NCI-H748 treated with DMSO at 0.1 percent for 48 hours (cell line): ENCODE data around the gene GTF2A1L.
"Not testable (repeated sequence)": the region's sequence is repeated elsewhere in the genome, so short reads cannot be mapped to it uniquely, and the experiment has no call there.

Experiments used
- DNase-seq: peaks from one replicate; lab custom pipeline; 2025; lab: John Stamatoyannopoulos, UW

The GTF2A1L gene

DNA sequence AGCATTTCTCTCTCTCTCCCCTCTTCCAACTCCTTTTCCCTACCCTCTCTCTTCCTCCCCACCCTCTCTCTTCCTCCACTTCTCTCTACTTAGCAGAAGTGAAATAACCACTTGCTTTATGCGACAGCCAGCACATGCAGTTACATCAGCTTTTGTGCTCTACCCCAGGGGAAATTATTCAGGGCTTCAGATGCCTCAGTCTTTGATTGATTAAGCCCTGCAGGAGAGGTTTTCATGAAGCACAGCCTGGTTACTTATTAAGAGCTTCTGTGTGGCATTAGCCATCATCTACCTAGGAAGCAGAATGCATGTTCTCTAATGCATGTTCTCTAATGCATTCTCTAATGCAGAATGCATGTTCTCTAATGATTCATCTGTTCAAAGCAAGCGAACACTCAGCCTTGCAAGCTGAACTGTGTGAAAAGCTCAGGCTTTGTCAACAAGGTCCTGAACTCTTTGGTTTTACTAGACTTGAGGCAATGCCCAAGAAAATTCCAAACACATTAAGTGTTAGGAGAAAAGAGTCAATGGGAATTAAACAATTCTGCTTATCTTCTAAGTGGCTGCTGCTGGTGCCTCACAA is 81.8 kb downstream of the GTF2A1L start:
- no peak for DNase-seq

DNA sequence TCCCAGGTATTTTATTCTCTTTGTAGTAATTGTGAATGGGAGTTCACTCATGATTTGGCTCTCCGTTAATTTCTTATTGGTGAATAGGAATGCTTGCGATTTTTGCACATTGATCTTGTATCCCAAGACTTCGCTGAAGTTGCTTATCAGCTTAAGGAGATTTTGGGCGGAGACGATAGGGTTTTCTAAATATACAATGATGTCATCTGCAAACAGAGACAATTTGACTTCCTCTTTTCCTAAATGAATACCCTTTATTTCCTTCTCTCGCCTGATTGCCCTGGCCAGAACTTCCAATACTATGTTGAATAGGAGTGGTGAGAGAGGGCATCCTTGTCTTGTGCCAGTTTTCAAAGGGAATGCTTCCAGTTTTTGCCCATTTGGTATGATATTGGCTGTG is 86.0 kb downstream of the GTF2A1L start:
- not testable (repeated sequence) for DNase-seq

DNA sequence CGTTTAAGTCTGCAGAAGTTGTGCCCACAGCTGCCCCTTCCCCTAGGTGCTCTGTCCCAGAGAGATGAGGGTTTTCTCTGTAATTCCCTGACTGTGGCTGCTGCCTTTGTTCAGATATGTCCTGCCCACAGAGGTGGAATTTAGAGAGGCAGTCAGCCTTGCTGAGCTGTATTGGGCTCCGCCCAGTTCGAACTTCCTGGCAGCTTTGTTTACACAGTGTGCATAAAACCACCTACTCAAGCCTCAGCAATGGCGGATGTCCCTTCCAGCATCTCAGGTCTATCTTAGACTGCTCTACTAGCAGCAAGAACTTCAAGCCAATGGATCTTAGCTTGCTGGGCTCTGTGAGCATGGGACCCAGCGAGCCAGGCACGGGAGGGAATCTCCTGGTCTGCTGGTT is 89.8 kb downstream of the GTF2A1L start:
- DNase-seq: no peak

DNA sequence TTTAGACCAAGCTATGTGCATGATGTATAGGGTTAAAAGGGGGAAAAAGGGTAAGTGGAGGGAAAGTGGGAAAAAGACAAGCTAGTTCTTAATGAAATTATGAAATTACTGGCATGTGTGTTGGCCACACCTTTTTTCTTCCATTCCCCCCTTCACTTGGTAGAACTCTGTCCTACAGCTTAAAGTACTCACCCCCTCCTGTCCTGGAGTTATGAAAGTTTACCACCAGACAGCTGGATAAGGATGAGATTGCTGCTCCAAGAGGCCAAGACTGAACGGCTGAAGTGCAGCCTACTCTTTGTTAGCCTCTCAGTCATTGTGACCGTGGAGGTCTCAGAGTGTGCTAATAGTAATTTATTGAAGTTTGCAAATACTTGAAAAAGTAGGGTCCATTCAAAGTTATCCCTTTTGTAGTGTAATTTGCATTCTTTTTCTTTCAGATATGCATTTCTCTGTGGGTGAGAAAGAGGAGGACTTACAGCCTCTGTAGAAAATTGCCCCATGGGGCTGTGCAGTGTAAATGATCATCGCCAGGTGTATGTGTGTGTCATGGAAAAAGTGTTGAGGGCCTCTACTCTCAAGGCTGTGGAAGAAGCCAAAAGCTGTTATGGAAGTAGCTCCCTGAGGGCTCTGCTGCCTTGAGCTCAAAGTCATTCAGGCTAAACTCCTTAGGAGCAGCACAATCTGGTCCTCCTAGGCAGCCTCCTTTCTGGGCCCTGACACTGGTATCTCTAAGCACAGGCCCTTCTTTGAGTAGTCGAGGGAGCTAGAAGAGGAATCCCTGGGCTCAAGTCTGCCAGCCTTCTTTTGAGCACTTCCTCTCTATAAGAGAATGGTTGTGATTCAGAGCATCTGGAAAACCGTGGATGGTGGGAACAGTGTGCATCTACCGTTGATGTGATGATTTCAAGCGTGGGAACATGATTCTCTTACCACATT is 91.7 kb downstream of the GTF2A1L start:
- DNase-seq: no peak

DNA sequence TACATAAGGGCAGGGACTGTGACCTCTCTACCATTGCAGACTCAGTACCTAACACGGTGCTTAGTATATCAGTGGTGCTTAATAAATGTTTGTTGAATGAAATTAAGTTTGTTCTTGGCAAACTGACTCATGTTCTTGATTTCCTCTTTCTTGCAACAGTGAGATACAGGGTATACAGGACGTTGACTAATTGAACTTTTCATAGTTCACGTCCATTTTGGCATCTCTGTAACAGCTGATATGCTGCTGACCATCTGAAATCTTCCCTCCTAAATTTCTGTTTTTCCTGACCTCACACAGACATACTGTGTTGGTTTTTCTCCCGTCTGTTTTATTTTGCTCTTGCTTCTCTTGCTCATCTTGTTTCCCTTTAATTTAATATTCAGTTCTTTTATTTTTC is 93.7 kb downstream of the GTF2A1L start:
- no peak for DNase-seq

DNA sequence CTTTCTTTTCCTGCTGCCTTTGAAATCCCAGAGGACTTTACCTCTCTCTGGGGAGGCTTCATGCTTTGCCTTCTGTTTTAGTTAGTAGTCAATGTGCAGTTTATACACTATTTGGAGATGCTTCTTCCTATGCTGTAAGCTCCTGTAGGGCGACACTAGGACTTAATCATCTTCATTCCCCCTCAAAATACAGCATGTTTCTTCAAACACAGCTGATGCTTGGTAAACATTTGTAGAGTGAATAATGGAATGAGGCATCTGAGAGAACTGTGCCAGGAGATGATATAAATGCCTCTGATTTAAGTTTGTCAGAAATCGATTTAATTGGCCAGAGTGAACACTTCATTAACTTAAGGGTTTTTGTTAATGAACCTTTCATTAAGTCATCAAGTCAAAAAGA is 94.5 kb downstream of the GTF2A1L start:
- DNase-seq: no peak

DNA sequence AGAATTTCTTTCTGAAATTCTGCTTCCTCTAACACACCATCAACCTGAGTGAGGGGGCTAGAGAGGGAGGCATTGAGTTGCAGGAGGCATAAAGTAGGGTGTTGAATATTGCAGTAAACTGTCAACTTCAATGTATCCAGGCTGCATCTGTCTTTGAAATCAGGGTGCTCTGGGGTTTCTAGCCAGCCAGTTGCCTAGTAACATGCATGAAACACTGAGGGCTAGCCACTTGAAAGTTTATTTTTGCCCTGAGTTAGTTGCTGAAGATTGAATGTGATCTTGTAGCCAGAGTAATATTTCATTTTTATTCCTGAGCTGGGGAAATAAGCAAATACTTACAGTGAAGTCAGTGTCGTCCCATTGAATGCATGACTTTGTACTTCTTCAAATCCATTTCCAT is 96.0 kb downstream of the GTF2A1L start:
- no peak for DNase-seq

DNA sequence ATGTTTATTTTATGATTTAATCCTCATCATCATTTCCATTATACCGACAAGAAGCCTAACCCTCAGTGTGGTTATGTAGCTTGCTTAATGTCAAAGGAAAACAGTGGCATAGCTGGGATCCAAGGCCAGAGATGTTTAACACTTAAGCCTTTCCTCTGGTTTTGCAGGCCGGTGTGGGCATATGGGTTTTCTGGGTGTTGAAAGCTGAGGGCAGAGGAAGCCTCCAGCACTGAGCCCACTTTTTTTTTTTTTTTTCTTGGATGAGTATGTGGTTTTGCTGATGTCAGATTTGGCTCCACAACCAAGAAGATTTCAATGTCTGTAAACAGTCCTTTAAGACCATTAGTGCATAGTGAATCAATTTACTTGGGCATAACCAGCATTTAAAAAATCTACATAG is 96.6 kb downstream of the GTF2A1L start:
- no peak for DNase-seq

DNA sequence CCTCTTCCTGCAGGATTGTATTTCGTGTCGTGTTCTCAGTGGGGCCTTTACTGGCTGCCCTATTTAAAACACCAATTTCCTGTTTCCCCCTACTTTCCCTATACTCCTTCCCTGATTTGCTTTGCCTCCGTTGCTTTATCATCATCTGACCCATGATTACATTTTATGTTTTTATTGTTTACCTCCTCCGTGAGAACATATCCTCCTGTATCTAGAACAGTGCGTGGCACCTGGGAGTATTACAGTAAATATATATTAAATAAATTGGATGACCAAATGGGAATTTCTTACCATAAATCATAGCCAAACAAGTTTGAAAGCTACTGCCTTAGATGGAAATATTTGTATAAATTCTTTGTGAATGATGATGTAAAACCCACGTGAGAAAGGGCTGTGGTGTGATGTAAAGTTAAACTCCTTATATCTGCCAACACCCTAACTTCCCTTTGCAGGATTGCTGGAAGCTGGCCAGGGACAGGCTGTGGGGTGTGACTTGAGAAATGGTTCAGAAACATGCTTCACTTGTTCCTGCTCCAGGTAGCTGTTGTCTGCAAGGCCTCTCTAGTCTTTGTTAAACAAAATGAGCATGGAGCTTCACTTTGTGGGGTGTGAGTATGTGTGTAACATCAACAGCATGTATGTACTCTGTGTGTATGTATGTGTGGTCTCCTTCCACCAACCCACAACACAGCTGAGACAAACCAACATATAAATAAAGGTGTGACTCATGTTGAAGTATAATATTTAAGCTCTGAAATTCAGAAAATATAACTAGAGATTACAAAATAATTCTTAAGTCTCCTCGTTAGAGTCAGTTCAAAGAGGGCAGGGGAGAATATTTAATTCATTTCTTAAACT is 97.6 kb downstream of the GTF2A1L start:
- DNase-seq: no peak

DNA sequence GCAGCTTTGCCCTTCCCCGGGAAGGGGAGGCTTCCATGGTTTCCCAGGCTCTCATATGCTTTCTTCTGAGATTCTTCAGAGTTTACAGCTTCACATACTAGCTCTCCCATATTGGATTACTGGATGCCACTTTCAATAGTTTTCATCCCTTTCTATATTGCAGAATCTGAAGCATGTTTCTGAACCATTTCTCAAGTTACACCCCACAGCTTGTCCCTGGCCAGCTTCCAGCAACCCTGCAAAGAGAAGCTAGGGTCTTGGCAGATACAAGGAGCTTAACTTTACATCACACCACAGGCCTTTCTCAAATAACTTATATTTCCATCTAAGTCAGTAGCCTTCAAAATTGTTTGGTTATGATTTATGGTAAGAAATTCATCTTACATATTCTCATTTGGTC is 98.3 kb downstream of the GTF2A1L start:
- no peak for DNase-seq

DNA sequence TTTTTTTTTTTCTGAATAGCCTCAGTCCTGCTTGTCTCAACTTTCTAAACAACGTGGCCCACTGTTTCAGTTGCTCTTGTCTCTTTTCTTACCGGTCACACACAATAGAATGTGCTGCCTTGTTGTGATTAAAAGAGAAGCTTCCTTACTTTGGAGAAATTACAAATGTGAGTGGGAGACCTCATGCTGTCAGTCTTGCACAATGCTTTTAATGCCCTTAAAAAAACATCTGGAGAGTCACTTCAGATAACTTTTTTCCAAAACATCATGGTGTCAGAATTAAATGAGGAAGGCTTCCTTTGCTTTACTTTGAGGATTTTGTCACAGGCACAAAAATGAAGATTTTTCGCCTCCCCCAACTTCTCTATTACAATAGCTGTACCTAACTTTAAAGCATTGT is 100.2 kb downstream of the GTF2A1L start:
- DNase-seq: no peak

DNA sequence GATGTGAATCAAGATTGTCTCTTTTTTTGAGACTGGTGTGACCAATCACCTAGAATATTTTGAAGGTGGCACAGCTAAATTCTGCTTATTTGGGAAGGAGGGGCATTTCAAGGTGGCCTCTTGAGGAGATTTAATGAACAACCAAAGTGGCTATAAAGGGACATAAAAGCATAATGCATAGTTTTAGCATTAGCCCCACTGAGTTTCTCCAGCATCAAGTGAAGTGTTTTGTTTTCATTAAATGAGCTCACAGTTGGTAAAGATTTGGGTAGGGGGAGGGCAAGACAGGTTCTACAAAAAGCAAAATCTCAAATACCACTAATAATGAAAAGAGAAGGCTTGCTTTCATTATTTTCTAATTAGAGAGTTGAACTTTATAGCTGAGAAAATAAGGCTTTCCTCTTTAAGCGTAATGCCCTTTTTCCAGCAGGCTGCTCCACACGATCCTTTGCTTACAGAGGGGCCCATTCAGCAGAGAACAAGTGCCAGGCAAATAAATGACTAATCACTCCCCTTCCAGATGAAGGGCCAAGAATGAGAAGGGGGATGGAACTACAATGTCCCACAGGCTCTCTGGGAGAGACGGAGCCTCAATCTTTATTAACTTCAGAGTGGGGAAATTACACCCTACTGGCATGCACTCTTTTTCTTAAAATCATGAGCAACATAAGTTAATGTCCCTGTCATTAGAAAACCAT is 102.0 kb downstream of the GTF2A1L start:
- DNase-seq: no peak

DNA sequence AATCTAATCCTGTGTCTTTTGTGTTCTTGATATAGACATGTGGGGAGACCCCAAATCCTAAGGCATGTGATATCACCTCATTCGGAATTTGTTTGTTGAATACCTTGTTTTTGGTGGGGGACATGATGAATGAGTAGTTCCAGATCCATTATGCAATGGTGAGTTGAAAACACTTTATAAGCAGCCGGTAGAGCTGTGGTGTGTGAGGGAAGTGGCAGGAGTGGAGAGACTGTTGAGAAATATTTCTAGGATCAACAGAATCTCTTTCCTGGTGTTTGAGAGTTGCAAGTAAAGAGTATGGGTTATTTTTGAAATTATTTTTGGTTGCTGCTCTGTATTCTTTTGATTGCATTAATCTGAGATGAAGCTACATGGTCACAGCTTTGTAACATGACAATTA is 103.5 kb downstream of the GTF2A1L start:
- DNase-seq: no peak

DNA sequence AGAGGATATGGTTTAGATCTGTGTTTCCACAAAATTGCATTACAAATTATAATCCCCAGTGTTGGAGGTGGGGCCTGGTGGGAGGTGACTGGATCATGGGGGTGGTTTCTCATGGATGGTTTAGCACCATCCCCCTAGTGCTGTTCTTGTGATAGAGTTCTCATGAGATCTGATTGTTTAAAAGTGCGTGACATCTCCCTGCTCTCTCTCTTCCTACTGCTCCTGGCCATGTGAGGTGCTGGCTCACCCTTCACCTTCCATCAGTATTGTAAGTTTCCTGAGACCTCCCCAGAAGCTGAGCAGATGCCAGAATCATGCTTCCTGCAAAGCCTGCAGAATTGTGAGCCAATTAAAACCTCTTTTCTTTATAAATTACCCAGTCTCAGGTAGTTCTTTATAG is 104.7 kb downstream of the GTF2A1L start:
- no peak for DNase-seq

DNA sequence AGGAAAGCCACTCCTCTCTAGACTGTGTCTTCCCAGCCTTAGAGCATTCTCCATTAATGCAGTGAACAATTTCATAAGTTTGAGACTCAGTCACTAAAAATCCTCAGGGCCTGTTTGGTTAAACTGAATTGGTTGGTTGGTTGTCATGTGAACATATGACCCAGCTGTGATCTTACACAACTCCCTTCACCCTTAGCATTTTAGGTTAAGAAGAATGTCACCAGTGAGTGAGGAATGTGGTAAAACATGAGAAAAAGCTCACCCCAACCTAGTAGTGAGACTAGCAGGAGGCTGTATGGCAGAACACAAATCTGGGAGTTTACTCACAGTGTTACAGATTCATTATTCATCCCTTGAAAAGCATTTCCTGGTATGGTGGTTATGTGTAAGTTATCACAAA is 105.5 kb downstream of the GTF2A1L start:
- no peak for DNase-seq

DNA sequence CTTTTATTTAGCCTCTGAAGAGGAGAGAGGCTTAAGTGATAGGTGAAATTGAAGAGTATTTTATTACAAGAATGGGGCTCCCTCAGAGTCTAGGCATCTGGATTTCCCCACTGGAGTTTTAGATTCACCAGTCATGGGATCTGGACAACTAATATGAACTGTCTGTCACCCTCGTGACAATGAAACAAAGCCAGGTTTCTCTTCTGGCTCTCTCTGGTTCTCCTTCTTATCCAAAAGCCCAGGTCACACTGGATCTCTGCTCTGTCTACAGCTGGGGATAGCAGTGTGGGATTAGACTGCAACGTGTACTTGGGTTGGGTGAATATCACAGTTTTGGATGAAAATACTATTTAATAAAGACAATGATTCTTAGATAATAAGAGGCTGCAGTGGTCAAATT is 106.6 kb downstream of the GTF2A1L start:
- no peak for DNase-seq

DNA sequence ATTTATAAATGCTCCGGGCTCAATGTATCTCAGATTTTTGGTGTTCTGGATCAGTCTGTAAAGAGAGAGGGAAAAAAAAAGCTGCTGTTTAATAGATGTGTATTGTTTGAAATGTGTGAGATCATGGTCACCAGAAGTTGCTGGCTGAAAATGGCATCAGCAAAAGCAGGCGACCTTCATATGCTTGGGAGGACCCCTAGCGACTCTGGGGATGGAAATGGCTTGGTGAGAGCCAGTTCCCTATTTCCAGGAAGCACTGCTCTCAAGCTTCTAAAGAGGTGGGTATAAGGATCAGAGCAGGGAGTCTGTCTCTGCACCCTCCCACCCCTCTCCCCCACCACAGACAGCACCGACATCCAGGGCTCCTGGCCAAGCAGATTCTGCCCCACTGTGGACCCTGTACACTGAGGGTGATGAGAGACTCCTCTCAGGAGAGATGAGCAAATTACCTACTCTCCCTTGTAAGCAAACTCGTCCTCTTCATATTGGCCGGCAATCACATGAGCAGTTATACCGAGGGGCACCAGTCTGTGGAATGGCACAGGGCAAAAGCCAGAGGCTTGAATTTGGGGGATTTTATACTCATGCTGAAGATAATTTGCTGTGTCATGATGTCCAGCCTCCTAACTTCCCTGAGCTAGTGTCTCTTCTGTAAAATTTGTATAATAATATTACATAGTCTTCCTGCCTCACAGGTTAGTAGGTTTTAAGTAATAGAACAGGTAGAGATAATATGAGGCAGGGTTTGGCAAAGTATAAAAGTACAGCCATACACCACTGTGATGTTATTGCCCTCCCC is 108.2 kb downstream of the GTF2A1L start:
- DNase-seq: no peak

DNA sequence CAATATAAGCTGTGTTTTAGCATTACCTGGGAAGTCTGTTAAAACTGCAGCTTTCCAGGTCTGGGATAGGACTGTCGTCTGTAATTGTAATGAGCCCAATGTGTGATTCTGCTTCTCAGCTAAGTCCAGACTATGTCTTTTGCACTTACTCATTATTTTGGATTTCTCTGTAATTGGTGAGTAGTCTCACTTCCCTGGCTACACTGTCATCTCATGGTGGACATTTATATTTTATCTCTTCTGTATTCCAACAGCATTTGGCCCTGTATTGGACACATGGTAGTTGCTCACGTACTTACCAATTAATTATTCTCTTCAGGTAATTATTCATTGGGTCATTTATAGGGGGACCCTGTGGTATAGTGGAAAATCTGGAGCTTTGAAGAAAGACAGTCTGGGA is 109.9 kb downstream of the GTF2A1L start:
- DNase-seq: no peak

DNA sequence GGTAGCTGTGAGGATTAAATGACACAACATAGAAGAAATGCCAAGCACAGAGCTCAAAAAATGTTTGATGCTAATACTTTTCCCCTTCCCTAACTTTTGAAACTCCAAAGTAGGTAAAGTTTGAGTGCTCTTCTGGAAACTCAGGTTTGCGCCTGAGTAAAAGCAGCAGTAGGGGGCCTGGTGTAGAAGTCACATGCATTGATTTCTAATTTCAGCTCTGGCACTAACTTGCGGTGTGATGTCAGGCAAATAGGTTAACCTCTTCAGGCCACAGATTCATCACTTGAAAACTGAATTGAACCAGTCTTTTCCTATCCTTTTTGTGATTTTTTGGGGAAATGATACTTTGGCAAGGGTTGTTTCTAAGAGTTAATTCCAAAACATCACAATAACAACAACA is 110.6 kb downstream of the GTF2A1L start:
- DNase-seq: no peak

DNA sequence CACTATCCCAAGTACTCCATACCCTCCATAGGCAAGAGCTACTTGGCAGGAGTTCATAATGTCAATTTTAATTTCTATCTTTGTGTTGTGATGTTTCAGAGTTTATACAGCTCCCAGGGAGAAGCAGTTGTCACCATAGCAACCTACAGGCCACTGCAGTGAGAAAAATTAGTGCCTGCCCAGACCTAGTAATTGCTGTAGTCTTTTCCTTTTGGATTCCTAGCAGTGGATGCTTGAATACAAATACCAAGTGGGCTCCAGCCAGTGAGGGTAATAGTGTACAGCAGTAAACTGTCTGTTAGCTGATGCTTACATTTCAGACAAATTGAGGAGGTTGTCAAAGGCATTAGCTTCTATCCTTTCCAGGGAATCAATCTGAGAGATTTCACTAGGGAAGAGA is 111.2 kb downstream of the GTF2A1L start:
- no peak for DNase-seq
